GM19351 (cell line): ENCODE data around the gene VWA5A.
"Not testable (repeated sequence)": the region's sequence is repeated elsewhere in the genome, so short reads cannot be mapped to it uniquely, and the experiment has no call there.

Experiments
- ATAC-seq: cut with Tn5 transposase; IDR thresholded peaks from one replicate; pipeline ENCODE4 v1.9.1; 2021; ENCODE audit warnings: mild to moderate bottlenecking, moderate library complexity; ENCODE audit not compliant: unreplicated experiment

The VWA5A gene

GRCh38 chr11:124093330-124093729 lies 21.9 kb upstream of the VWA5A start:
- no peak for ATAC-seq

DNA sequence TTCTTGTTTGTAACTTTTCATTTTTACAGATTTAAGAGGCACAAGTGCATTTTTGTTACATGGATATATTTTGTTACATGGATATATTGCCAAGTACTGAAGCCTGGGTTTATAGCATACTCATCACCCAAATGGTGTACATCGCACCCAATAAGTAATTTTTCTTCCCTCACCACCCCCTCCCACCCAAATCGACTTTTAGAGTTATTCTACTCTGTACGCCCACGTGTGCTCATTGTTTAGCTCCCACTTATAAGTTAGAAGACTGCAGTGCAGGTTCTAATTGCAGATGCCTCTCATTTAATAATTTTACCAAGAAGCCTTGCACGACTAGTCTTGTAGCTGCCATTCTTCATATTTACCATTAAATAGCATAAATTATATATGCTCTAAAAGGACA lies 20.5 kb upstream of the VWA5A start:
- no peak for ATAC-seq

GRCh38 chr11:124096364-124096763 lies 18.9 kb upstream of the VWA5A start:
- no peak for ATAC-seq

- no peak for ATAC-seq
Measured at GRCh38 chr11:124098141-124098540, 17.1 kb upstream of the VWA5A start.

DNA sequence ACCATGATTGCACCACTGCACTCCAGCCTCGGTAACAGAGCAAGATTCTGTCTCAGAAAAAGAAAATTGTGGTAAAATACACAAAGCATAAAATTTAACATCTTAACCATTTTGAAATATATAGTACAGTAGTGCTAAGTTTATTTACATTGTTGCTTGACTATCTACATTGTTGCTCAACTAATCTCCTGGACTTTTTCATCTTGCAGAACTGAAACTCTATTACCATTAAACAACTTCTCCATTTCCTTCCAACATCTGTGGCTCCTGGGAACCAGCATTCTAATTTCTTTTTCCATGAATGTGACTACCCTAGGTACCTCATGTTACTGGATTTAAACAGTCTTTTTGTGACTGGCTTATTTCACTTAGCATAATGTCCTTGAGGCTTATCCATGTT lies 13.5 kb upstream of the VWA5A start:
- no peak for ATAC-seq

- peak; percentile 80 for ATAC-seq
Measured at GRCh38 chr11:124108156-124108555, 7.1 kb upstream of the VWA5A start.

- ATAC-seq: peak; percentile 57
Measured at GRCh38 chr11:124109377-124109776, 5.9 kb upstream of the VWA5A start.

DNA sequence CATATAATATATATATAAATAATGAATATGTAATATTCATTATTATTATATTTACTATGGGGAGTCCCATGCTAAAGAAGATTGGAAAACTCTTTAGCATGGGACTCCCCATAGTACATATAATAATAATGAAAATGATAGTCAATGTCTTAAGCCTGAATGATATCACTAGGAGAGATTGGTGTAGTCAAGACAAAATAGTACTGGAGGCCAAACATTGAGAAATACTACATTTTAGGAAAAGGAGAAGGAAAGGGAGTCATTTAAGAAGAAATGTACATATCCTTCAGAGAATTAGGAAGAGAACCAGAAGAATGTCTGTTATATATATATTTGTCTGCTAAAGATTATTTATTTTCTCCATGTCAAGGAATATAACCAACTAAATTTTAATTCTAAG lies 5.0 kb upstream of the VWA5A start:
- ATAC-seq: no peak

GRCh38 chr11:124113890-124114289 lies 1.4 kb upstream of the VWA5A start:
- no peak for ATAC-seq

GRCh38 chr11:124115782-124116616 lies 749 bp downstream of the VWA5A start:
- peak; percentile 29 for ATAC-seq

DNA sequence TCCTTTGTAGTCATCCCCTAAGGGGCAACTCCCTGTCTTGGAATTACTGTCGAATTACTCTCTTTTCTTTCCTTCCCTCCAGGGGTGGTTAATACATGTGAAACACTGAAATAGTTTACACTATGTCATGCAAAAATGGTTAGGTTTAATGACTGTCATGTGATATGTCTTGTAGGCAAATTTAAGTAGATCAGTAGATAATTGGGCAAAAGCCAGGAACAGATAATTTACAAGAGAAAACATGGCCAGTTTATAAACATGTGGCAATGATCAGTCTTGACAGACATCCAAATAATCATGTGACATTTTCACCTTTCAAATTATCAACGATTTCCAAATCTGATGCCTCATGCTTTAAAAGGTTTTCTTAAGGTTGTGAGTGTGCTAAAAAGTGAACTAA lies 3.9 kb downstream of the VWA5A start:
- no peak for ATAC-seq

DNA sequence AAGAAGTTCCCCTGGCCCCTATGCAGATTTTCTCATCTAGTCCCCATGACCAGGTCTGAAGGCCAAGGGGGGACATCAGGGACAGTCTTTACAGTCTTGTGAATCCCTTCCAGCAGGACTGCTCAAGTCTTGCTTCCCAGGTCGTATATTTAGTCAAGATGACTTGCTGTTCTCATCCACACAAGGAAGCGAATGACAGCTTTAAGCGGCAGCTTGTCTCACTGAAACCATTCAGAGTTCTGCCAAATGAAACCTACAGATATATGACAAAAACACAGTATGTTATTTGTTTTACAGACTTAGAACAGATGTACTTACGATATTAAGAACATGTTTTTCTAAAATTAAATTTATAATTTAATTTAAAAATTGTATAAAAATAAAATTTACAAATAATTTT lies 5.6 kb downstream of the VWA5A start:
- ATAC-seq: no peak

- ATAC-seq: no peak
Measured at GRCh38 chr11:124122123-124122522, 6.9 kb downstream of the VWA5A start.

DNA sequence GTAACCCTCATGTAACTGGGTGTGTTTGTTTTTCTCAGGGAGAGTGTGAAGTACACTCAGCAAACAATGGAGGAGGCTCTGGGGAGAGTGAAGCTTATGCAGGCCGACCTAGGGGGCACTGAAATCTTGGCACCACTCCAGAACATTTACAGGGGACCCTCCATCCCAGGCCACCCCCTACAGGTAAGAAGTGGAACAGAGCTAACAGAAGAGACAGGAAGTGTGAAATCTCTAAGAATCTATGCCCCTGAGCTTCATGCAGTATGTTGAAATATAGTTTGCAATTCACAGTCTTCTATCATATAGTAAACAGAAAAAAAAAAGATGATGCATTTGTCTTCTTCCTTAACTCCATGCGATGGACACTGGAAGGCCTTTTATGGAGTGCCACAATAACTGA lies 8.4 kb downstream of the VWA5A start:
- ATAC-seq: peak; percentile 61

DNA sequence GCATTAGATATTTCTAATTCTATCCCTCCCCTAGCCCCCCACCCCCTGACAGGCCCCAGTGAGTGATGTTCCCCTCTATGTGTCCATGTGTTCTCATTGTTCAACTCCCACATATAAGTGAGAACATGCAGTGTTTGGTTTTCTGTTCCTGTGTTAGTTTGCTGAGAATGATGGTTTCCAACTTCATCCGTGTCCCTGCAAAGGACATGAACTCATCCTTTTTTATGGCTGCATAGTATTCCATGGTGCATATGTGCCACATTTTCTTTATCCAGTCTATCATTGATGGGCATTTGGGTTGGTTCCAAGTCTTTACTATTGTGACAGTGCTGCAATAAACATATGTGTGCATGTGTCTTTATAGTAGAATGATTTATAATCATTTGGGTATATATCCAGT lies 11.9 kb downstream of the VWA5A start:
- ATAC-seq: not testable (repeated sequence)

DNA sequence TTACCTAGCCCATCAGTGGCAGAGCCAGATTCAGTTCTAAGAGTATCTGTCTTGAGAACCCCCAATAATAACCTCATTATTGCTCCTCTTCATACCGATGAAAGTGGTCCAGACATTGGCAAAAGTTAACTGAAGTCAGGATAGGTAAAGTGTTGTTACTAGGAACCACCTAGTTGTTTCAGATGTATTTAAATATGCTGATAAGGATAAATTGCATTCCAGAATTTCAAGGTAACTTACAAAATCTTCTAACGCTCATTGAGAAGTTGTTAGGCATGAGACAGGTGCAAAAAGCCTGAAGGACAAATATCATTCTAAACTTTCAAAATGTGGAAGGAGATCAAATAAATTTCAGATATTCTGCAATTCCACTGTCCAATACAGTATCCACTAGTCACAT lies 27.8 kb downstream of the VWA5A start:
- no peak for ATAC-seq

GRCh38 chr11:124147951-124148350 lies 32.7 kb downstream of the VWA5A start:
- ATAC-seq: no peak

DNA sequence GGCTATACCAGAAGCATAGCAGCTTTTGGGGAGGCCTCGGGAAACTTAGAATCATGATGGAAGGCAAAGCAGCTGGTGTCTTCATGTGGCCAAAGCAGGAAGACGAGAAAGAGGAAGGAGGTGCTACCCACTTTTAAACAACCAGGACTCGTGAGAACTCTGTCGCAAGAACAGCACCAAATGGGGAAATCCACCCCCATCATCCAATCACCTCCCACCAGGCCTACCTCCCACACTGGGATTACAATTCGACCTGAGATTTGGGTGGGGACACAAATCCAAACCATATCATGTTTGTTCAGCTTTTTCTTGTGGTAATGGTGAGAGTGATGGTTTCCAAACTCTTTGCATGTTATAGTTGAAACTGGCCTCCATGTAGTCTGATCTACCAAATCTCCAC lies 35.4 kb downstream of the VWA5A start:
- ATAC-seq: no peak

- no peak for ATAC-seq
Measured at GRCh38 chr11:124152770-124153407, 37.6 kb downstream of the VWA5A start.

GRCh38 chr11:124153821-124154220 lies 38.6 kb downstream of the VWA5A start:
- ATAC-seq: no peak

- ATAC-seq: no peak
Measured at GRCh38 chr11:124159481-124159880, 44.2 kb downstream of the VWA5A start.

- no peak for ATAC-seq
Measured at GRCh38 chr11:124160986-124161385, 45.7 kb downstream of the VWA5A start.
